Stimulated activated CD8-positive, alpha-beta memory T cell treated with anti-CD3 and anti-CD28 coated beads, Interleukin-15, amount 100 ng/mL, for 48 hours (primary cell): Measurements from ENCODE around the gene MICU1.
"Not testable (repeated sequence)": the region's sequence is repeated elsewhere in the genome, so short reads cannot be mapped to it uniquely, and the experiment has no call there.

Source experiments
- DNase-seq, 2 donors: peaks; one replicate each; pipeline ENCODE4 v3.0.0-alpha.2; 2020; ENCODE audit warnings: low read depth in 2 of 2

The MICU1 gene

GRCh38 chr10:72506474-72506873 is 119.4 kb downstream of the MICU1 start:
- no peak for DNase-seq

GRCh38 chr10:72505435-72505834 is 120.4 kb downstream of the MICU1 start:
- no peak for DNase-seq

DNA sequence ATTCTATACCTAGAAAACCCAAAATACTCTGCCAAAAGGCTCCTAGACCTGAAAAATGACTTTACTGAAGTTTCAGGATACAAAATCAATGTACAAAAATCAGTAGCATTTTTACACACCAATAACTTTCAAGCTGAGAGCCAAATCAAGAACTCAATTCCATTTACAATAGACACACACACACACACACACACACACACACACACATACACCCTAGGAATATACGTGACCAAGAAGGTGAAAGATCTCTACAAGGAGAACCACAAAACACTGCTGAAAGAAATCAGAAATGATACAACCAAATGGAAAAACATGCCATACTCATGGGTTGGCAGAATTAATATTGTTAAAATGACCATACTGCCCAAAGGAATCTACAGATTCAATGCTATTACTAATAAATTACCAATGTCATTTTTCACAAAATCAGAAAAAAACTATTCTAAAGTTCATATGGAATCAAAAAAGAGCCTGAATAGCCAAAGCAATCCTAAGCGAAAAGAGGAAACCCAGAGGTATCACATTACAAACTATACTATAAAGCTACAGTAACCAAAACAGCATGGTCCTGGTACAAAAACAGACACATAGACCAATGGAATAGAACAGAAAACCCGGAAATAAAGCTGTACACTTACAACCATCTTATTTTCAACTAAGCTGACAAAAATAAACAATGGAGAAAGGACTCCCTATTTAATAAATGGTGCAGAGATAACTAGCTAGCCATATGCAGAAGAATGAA is 122.0 kb downstream of the MICU1 start:
- no peak for DNase-seq

DNA sequence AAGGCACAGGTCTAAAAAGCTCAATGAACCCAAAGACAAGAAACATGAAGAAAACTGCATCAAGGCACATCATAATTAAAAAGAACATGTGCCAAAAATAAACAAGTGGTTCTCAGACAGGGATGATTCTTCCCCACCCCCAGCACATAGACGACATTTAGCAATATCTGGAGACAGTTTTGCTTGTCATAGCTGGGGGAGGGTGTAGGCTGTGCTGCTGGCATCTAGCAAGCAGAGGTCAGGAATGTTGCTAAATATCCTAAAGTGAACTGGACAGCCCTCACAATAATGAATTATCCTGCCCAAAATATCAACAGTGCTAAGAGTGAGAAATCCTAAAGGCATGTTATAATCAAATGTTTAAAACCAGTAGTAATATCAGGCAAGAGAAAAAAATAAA is 122.6 kb downstream of the MICU1 start:
- no peak for DNase-seq

DNA sequence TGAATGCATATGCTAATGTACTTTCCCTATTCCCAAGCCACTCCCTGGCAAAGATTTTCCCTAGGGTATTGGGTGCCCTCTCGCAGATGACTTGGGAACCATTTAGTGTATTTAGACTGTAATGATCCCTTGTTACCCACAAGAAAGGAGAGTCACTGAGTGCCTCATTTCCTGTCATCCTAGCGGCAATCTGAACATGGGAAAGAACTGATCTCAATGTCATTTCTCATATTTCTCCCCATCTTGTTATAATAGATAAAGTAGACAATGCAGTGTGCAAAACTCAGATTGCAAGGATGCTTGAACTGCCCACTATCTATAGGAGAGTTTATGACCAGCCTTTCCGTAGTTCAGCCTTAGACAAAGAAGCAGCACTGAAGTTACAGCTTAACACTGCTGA is 123.3 kb downstream of the MICU1 start:
- no peak for DNase-seq

- no peak for DNase-seq
Measured at GRCh38 chr10:72499701-72500100, 126.2 kb downstream of the MICU1 start.

GRCh38 chr10:72490951-72491350 is 134.9 kb downstream of the MICU1 start:
- no peak for DNase-seq

GRCh38 chr10:72487521-72487920 is 138.4 kb downstream of the MICU1 start:
- no peak for DNase-seq

GRCh38 chr10:72487116-72487515 is 138.8 kb downstream of the MICU1 start:
- no peak for DNase-seq

- no peak for DNase-seq
Measured at GRCh38 chr10:72485701-72486100, 140.2 kb downstream of the MICU1 start.

DNA sequence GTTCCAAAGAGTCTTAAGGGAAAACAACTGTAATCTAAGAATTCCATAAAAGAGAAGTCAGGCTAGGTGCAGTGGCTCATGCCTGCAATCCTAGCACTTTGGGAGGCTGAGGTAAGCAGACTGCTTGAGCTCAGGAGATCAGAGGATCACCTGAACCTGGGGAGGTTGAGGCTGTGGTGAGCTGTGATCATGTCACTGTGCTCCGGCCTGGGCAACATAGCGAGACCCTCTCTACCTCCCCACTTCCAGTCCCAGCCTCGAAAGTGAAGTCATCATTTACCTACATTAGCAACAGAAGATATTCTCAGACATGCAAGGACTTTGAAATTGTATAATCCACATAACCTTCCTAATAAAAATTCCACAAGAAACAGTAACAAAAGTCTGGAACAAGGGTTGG is 141.4 kb downstream of the MICU1 start:
- no peak for DNase-seq

- DNase-seq, result no peak
Measured at GRCh38 chr10:72483471-72483870, 142.4 kb downstream of the MICU1 start.

DNA sequence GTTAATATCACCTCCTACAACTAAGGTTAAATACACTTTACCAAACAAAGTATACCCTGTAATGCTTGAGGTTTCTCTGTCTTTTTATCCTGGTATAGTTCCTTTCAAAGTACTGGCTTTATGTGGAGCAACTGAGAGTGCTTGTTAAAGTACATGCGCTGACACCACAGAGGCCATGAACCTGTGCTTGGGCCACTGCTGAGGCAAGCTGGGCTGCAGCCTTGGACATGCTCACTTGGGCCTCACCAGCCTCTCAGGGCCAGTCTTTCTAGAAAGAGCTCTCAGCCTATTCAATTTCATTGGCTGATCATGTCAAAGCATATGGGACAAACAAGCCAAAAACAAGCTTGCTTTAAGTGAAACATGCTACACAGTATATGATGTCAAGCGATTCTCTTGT is 145.0 kb downstream of the MICU1 start:
- DNase-seq, result no peak

DNA sequence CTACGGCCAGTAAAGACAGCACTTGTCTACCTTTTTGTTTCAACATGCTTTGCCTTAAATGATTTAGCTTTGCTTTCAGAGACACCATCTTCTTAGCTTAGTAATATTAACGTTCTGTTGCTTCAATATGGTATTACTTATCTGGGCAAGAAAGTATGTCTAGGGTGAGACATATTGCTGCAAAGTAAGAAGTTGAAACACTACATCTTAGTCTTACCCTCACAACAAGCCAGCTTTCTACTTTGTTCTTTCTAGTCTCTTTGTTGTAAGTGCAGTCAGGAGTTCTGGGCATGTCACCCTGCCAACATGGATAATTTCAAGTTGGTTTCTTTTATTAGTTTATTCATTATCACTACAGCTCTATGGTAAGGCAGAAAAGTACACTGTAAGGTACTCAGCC is 148.4 kb downstream of the MICU1 start:
- DNase-seq, result no peak

DNA sequence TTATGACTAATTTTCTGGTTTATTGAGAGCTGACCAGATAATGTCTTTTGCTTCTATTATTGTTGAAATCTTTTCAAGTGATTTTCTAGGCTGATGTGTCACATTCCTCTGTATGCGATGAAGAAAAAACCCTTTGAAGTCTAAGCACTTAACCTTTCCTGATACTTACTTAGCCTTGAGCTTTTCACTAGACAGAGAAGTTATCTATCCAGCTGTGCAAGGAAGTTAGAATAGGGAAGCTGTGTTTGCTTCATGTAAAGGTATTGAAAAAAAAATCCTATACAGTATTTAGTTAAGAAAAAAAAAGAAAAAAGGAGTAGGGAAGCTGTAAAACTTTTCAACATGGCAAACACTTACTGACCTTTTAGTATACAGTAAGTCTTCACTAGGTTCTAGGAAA is 153.6 kb downstream of the MICU1 start:
- DNase-seq, result no peak

- DNase-seq, result no peak
Measured at GRCh38 chr10:72470666-72471065, 155.2 kb downstream of the MICU1 start.

- DNase-seq, result not testable (repeated sequence)
Measured at GRCh38 chr10:72467064-72467463, 158.8 kb downstream of the MICU1 start.

GRCh38 chr10:72466018-72466417 is 159.9 kb downstream of the MICU1 start:
- DNase-seq, result no peak

DNA sequence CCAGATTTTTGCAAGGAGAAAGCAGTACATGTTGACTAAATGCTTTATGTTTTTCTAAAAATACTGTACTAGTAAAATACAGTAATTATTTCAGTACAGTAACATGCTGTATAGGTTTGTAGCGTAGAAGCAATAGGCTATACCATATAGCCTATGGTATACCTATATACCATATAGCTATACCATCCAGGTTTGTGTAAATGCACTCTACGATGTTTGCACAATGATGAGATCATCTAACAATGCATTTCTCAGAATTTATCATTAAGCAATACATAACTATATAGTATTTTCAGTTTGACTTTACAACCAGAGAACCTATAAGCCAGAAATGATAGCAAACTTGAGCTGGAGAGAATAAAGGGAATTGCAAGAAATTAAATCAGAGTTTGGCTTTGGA is 161.4 kb downstream of the MICU1 start:
- no peak for DNase-seq

- no peak for DNase-seq
Measured at GRCh38 chr10:72462261-72462660, 163.6 kb downstream of the MICU1 start.

- no peak for DNase-seq
Measured at GRCh38 chr10:72461085-72461484, 164.8 kb downstream of the MICU1 start.

GRCh38 chr10:72460284-72460876 is 165.5 kb downstream of the MICU1 start:
- DNase-seq, result no peak

GRCh38 chr10:72459301-72459700 is 166.6 kb downstream of the MICU1 start:
- no peak for DNase-seq
